B cell (primary cell): ENCODE results near the gene RUFY2. TPM values are rescaled to one million over a fixed set of nuclear protein-coding genes. Genes with fewer than 3 reads are reported as not detected.
"Not testable (repeated sequence)": the region's sequence is repeated elsewhere in the genome, so short reads cannot be mapped to it uniquely, and the experiment has no call there.

Experiments
- ATAC-seq: fragments of 200-7000 bp; cut with Tn5 transposase; one replicate; pipeline ENCODE4 v1.10.0; 2021; ENCODE audit warnings: low read depth, mild to moderate bottlenecking, moderate number of reproducible peaks, moderate library complexity
- CTCF ChIA-PET: fragments of 350-600 bp; sonication (Branson Sonifier 250); formaldehyde crosslinking; loops from one replicate; lab custom pipeline; 2021; ENCODE audit warnings: antibody characterized with exemption, inconsistent platforms; lab: Charles Lee
- POLR2A ChIA-PET: fragments of 350-600 bp; sonication (Branson Sonifier 250); formaldehyde crosslinking; loops from one replicate; lab custom pipeline; 2021; ENCODE audit warnings: antibody characterized with exemption; lab: Charles Lee
- DNase-seq: peaks from one replicate; pipeline ENCODE4 v3.0.0; 2013
- H2AFZ ChIP-seq: 2 replicates; pipeline ENCODE4 v1.6.1; 2012; ENCODE audit warnings: mild to moderate bottlenecking, low read depth, low read length; ENCODE audit not compliant: insufficient read depth, poor library complexity, severe bottlenecking
- H3K27ac ChIP-seq, 2 donors: 1 replicate in 1 of 2; 2 replicates in 1 of 2; pipeline ENCODE4 v1.5.1; 2012 to 2013; ENCODE audit warnings: low read length in 2 of 2, mild to moderate bottlenecking in 2 of 2, moderate library complexity in 1 of 2
- H3K27me3 ChIP-seq, 4 experiments: fragments of 200-600 bp in 1 of 4; sonication (generic) in 1 of 4; replicated peaks in 1 of 4; 1 replicate in 2 of 4; 2 replicates in 2 of 4; pipeline versions ENCODE4 v1.6.1 to v1.7.0; 2013 to 2016; ENCODE audit warnings: low read length in 3 of 4, mild to moderate bottlenecking in 2 of 4, mixed read lengths in 1 of 4, moderate library complexity in 1 of 4; ENCODE audit not compliant: insufficient read depth in 4 of 4, control insufficient read depth in 3 of 4; ENCODE audit errors: control extremely low read depth in 1 of 4
- H3K36me3 ChIP-seq, 2 experiments: replicated peaks in 1 of 2; 1 replicate in 1 of 2; 2 replicates in 1 of 2; pipeline versions ENCODE4 v1.6.1 to v1.7.1; 2013; ENCODE audit warnings: low read length in 1 of 2; ENCODE audit not compliant: insufficient read depth in 2 of 2, control insufficient read depth in 1 of 2; ENCODE audit errors: control extremely low read depth in 1 of 2, extremely low read depth in 1 of 2
- H3K4me1 ChIP-seq, 2 donors: fragments of 200-600 bp in 1 of 2; sonication (generic) in 1 of 2; 1 replicate in 1 of 2; 2 replicates in 1 of 2; pipeline versions ENCODE4 v1.5.1 to v1.6.1; 2013 to 2017; ENCODE audit warnings: low read length in 2 of 2; ENCODE audit not compliant: control insufficient read depth in 2 of 2, insufficient read depth in 2 of 2
- H3K4me2 ChIP-seq: replicated peaks from 2 replicates; pipeline ENCODE3; 2012; ENCODE audit warnings: mild to moderate bottlenecking, low read depth, low read length; ENCODE audit not compliant: poor library complexity, severe bottlenecking
- H3K4me3 ChIP-seq, 5 experiments: fragments of 200-600 bp in 1 of 5; sonication (generic) in 1 of 5; 1 replicate in 3 of 5; 2 replicates in 2 of 5; pipeline versions ENCODE4 v1.5.1 to v1.7.0; 2011 to 2016; ENCODE audit warnings: low read length in 4 of 5, mild to moderate bottlenecking in 4 of 5, low read depth in 2 of 5, control low read depth in 1 of 5, moderate library complexity in 1 of 5; ENCODE audit not compliant: insufficient read depth in 1 of 5; ENCODE audit errors: control extremely low read depth in 1 of 5, extremely low read depth in 1 of 5
- H3K79me2 ChIP-seq: fragments of 200-600 bp; sonication (generic); one replicate; pipeline ENCODE4 v1.6.0; 2016; ENCODE audit warnings: low read length; ENCODE audit not compliant: control insufficient read depth, insufficient read depth
- H3K9ac ChIP-seq: fragments of 200-600 bp; sonication (generic); 2 replicates; pipeline ENCODE4 v1.6.1; 2017; ENCODE audit warnings: mild to moderate bottlenecking, low read length, moderate library complexity
- H3K9me3 ChIP-seq, 3 donors: one replicate each; pipeline versions ENCODE4 v1.6.1 to v1.7.1; 2013; ENCODE audit warnings: low read length in 2 of 3; ENCODE audit not compliant: control insufficient read depth in 2 of 3, insufficient read depth in 1 of 3; ENCODE audit errors: control extremely low read depth in 1 of 3
- H4K20me1 ChIP-seq: 2 replicates; pipeline ENCODE4 v1.6.0; 2012; ENCODE audit warnings: mild to moderate bottlenecking, low read length; ENCODE audit not compliant: insufficient read depth, control insufficient read depth, poor library complexity, severe bottlenecking
- H3K27ac Mint-ChIP-seq: one replicate; pipeline ENCODE4 v1.8.0; 2021; ENCODE audit warnings: mixed read lengths
- H3K27me3 Mint-ChIP-seq: one replicate; pipeline ENCODE4 v1.8.0; 2021; ENCODE audit warnings: mixed read lengths
- H3K4me1 Mint-ChIP-seq: one replicate; pipeline ENCODE4 v1.8.0; 2021; ENCODE audit warnings: mixed read lengths
- H3K4me3 Mint-ChIP-seq: one replicate; pipeline ENCODE4 v1.8.0; 2021; ENCODE audit warnings: mixed read lengths
- H3K9me3 Mint-ChIP-seq: one replicate; pipeline ENCODE4 v1.8.0; 2022; ENCODE audit warnings: mixed read lengths; ENCODE audit not compliant: insufficient read depth
- CTCF ChIP-seq: fragments of 200-600 bp; IDR thresholded peaks from one replicate; pipeline ENCODE4 v1.8.0; 2022; ENCODE audit warnings: antibody characterized with exemption, mild to moderate bottlenecking
- EZH2 ChIP-seq: IDR thresholded peaks from 2 replicates; pipeline ENCODE4 v1.6.1; 2012; ENCODE audit warnings: borderline replicate concordance, low read depth, mild to moderate bottlenecking, moderate library complexity, low read length; ENCODE audit not compliant: insufficient read depth, poor library complexity, severe bottlenecking
- WGBS: methylation state at CpG from one replicate; pipeline ENCODE4 v1.1.5; 2013; ENCODE audit warnings: missing lambda C conversion rate; ENCODE audit not compliant: insufficient coverage; 5-methylcytosine and 5-hydroxymethylcytosine counted together
- intact Hi-C: fragments of 100-400 bp; cut with micrococcal nuclease; formaldehyde crosslinking; loops from one replicate; pipeline ENCODE4 v1.10.0; 2022
- polyA minus RNA-seq: library from RNA; depleted of rRNA, polyadenylated mRNA; stranded (reverse); fragments of >200 nt; gene quantifications from 2 replicates; pipeline ENCODE4 v1.2.3, GENCODE V29; 2012
- polyA plus RNA-seq: library from polyadenylated mRNA; depleted of rRNA; stranded (reverse); fragments of >200 nt; gene quantifications from 2 replicates; pipeline ENCODE4 v1.2.3, GENCODE V29; 2012
- total RNA-seq, 2 donors: library from RNA; stranded (reverse); fragments of 120-200 nt in 1 of 2; gene quantifications; 1 replicate in 1 of 2; 2 replicates in 1 of 2; pipeline versions ENCODE4 v1.2.3 to v1.2.4, GENCODE V29; 2013 to 2022

The RUFY2 gene
- total RNA-seq (38.7 and 41.6 TPM in 2 replicates), polyA plus RNA-seq (5.8 and 8.7 TPM in 2 replicates), polyA minus RNA-seq (6.5 and 13.9 TPM in 2 replicates)
- total RNA-seq (2013), result 19.3 TPM

- Mint-ChIP-seq H3K27ac (peak within 1 kb of the TSS; percentile 89), H3K27me3 (no peaks in the 10 kb centered on the region), H3K4me1 (peaks cover 22% of the 10 kb centered on the region), H3K9me3 (no peaks in the 10 kb centered on the region), H3K4me3 (peak within 1 kb of the TSS; percentile 92)
- ATAC-seq, result peak; percentile 93
- peak; percentile 91 for DNase-seq
- intact Hi-C loops, result loop anchor here (1.0 to 10.0 kb wide), 7 partner anchors 64 to 622 kb away; partner anchors contain the start of genes CCAR1, DDX21, DNA2 and SIRT1
- no peaks in the 10 kb centered on the region for H3K27me3 ChIP-seq
- H3K9me3 ChIP-seq, result no peaks in the 10 kb centered on the region
- H3K27ac ChIP-seq, result peak within 1 kb of the TSS; percentile 51 to 83
- peak within 1 kb of the TSS; percentile 79 to 94 (median 91) for H3K4me3 ChIP-seq
- peak within 1 kb of the TSS; percentile 91 for H3K9ac ChIP-seq
- peaks cover 6 to 9% of the 10 kb centered on the region in 2 donors for H3K4me1 ChIP-seq
- H4K20me1 ChIP-seq, result peaks cover 7% of the 10 kb centered on the region
- peak within 1 kb of the TSS; percentile 97 for H2AFZ ChIP-seq
- ChIA-PET POLR2A (interaction anchor here (0.6 to 1.8 kb wide), 4 partner anchors 9 to 1003 kb away, joined by 3 to 10 read pairs (median 8); partner anchors contain the start of genes HNRNPH3 and PBLD), CTCF (interaction anchor here (0.6 to 1.8 kb wide), 6 partner anchors 9 to 636 kb away, joined by 3 to 6 read pairs (median 4); partner anchors contain the start of gene DNA2)
- WGBS, result under 1% methylated on average over 79 of the region's 79 CpGs
- H3K79me2 ChIP-seq, result peaks cover 36% of the 10 kb centered on the region
- peak within 1 kb of the TSS; percentile 82 for H3K4me2 ChIP-seq
- no peaks in the 10 kb centered on the region for H3K36me3 ChIP-seq
- TF ChIP-seq CTCF, result peak; percentile 73
- TF ChIP-seq EZH2, result no peak
These were observed at the start of gene RUFY2 for GRCh38 chr10:68406815-68407548. TSS of gene RUFY2 (minus strand) at chr10:68407277. CDS start at chr10:68407189, 88 bp downstream.

GRCh38 chr10:68449698-68450097, 42.6 kb upstream of the RUFY2 start:
- H3K4me1 ChIP-seq, H3K4me3 Mint-ChIP-seq, H3K27ac Mint-ChIP-seq, H3K79me2 ChIP-seq, H3K4me2 ChIP-seq, H2AFZ ChIP-seq, ATAC-seq, H3K4me3 ChIP-seq, H3K27ac ChIP-seq, H3K36me3 ChIP-seq, H3K9ac ChIP-seq, H3K4me1 Mint-ChIP-seq, POLR2A ChIA-PET, DNase-seq, H3K27me3 ChIP-seq, intact Hi-C loops, H3K9me3 Mint-ChIP-seq, H3K9me3 ChIP-seq, CTCF ChIA-PET, H3K27me3 Mint-ChIP-seq, H4K20me1 ChIP-seq: not testable (repeated sequence)
- WGBS, result 100% methylated on average over 1 of the region's 7 CpGs
